UCSD-AML1 (cell line): ENCODE measurements around the gene KLF11.

Experiments
- DNase-seq: peaks from one replicate; lab custom pipeline; 2025; ENCODE audit not compliant: unreplicated experiment; lab: John Stamatoyannopoulos, UW

KLF11 gene

DNA sequence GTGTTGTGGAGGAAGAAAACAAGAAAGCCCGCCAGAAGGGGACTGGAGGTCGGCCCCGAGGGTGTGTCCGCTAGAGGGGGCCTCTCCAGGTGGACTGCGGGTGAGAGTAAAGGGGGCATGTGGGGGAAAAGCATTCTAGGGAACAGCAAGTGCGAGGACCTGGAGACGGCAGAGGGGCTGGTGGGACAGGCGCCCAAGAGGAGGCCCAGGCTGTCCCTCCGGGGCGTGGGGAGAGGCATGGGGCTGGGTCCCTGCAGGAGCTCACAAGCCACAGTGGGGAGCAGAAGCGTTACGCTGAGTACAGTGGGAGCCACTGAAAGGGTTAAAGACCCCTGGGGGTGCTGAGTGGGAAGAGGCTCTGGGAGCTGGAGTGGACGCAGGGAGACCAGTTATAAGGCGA lies 1.6 kb upstream of the KLF11 start:
- DNase-seq = no peak

DNA sequence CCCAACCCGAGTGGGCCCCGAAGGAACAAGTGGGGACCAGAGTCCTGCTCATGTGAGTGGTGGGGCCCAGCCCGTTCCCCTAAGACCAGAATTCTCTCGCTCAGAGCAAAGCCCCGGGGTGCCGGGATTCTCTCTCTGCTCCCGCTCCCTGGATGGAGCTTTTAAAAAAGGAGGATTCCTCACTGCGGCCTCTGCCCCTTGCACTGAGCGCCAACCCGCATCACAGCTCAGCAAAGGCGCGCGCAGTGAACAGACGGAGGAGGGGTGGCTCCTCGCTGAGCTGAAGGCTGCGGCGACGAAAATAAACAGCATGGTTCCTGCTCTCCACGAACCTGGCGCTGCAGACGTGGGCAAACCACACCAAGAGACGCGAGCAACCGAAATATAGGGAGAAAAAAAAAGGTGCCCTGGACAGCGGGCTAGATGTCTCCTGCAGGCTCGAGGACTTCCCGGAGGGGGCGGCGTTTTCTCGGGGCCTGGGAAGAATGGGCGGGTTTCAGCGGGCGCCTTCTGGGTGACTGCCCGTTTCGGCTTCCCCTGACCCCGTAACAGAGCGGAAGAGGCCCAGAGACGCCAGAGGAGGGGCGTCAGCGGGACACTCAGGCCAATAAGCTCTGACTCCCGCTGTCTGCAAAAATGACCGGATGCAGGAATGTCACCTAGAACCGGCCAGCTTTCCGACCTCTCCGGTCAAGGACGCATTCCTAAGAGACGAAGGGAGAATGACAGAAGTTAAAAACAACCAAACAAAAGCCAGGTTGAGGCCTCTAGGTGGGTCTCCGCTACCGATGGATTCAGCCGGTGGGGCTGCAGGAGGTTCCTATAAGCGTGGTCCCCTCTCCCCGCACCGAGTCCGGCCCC lies 819 bp upstream of the KLF11 start:
- DNase-seq = no peak

DNA sequence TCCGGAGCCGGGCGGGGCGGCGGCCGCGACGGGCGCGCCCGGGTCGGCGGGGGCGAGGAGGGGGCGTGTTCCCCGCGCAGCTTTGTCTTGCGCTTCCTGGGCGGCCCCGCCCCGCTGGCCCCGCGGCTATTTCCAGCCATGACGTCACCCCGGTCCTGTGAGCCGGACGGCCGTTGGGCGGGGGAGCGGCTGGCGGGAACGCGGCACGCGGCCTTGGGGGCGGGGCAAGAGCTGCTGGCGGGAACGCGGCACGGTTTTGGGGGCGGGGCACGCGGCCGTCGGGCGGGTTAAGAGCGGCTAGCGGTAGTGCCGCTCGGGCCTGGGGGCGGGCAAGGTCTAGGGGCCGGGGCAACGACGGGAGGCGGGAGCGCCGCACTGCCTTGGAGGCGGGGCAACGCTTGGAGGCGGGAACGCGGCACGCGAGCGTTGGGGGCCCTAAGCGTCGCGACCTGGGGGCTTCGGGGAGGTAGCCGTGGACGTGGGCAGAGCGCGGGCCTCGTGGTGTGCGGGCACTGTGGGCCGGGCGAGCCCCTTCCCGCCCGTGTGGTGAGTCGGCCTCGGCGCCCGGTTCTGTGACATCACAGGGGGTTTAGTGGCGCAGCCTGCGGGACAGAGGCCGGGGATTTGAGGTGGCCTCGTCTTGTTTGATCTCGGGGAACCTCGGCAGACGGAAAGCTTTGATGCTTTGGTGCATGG lies 704 bp downstream of the KLF11 start:
- DNase-seq = peak; percentile 49

DNA sequence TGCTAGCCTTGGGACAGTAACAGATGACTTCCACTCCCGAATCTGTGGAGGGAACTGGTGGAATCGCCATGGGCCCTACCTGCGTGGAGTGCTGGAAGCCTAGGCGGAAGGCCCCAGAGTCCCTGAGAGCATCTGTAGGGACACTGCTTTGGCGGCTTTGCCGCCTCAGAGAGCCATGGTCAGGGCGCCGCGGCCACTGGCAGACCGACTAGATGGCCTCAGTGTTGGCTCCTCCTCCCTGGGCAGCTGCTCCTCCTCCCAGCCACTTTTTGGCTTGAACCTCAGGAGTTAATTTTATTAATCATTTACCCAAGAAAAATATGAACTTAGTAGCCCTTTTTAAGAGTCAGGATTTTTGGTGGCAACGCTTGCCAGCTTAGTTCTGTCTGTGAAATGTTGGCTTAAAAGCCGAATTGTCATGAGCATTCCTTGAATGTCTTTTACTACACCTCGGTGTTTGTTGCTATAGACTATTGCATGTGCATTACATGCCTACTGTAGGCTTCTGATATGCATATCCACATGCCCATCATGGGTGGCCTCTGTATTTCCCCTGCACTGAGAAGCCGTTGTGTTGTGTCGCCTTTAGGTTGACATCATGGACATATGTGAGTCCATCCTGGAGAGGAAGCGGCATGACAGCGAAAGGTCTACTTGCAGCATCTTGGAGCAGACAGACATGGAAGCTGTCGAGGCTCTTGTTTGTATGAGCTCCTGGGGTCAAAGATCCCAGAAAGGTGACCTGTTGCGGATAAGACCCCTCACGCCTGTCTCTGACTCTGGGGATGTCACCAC lies 2.4 kb downstream of the KLF11 start:
- DNase-seq = no peak

DNA sequence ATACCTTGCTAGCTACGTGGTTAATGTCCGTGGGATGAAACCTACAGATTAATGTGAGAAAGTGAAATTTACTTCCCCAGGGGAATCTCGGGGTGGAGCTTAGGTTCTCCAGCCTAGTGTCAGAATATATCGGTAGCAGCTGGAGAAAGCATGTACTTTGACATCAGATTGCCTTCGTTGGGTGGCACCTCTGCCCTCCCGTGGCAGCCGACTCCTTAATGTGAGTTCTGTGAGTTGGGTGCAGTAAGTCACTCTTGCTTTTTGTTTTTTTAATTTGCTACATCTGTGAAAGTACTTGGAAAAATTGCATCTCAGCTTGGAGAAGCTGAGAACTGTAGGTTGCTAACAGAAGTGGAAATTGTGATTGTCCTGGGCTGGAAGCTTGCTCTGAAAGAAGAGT lies 3.6 kb downstream of the KLF11 start:
- no peak for DNase-seq

DNA sequence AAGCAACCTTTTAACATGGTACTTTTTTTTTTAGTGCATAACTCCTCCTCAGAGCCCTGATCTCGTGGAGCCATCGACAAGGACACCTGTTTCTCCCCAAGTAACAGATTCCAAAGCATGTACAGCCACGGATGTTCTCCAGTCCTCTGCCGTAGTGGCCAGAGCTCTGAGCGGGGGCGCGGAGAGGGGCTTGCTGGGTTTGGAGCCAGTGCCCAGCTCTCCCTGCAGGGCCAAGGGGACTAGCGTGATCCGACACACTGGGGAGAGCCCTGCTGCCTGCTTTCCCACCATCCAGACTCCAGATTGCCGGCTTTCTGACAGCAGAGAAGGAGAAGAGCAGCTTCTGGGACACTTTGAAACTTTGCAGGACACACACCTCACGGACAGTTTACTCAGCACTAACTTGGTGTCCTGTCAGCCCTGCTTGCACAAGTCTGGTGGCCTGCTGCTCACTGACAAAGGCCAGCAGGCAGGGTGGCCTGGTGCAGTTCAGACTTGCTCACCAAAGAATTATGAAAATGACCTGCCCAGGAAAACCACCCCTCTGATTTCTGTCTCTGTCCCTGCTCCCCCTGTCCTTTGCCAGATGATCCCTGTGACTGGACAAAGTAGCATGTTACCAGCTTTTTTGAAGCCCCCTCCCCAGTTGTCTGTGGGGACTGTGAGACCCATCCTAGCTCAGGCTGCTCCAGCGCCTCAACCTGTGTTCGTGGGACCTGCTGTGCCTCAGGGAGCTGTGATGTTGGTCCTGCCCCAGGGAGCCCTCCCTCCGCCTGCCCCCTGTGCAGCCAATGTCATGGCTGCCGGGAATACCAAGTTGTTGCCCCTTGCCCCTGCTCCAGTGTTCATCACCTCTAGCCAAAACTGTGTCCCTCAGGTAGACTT lies 4.5 kb downstream of the KLF11 start:
- no peak for DNase-seq

DNA sequence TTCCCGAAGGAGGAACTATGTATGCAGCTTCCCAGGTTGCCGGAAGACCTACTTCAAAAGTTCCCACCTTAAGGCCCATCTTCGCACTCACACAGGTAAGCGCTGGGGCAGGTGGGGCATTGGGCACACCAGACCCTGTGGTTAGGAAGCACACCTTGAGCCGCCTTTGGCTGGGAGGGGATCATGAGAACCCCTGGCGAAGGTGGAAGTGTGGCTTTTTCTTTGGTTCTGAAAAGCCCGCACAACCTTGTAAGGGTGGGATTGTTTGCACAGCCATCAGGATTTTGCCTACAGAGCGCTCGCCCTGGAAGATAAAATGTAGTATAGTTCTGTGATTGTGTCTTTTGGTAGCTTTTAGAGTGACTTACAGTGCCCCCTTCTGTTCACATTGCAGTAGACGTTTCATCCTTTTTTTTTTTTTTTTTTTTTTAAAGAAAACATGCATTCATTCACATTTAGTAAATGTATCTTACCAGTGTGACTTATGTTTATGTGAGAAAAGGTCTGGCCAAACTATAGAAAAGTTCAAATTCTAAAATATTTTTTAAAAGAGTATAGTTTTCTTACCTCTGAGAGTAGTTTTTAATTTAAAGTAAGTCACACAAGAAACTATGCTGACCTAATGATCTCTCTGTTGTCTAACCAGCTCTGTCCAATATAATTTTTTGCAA lies 5.3 kb downstream of the KLF11 start:
- no peak for DNase-seq

DNA sequence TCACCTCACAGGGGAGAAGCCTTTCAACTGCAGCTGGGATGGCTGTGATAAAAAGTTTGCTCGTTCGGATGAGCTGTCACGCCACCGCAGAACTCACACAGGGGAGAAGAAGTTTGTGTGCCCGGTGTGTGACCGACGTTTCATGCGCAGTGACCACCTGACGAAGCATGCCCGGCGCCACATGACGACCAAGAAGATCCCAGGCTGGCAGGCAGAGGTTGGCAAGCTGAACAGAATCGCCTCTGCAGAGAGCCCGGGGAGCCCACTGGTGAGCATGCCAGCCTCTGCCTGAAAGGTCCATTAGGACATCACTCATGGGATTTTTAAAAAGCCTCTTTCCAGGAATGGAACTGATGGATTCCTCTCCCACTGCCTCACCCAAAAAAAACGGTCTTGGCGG lies 8.9 kb downstream of the KLF11 start:
- DNase-seq = no peak

DNA sequence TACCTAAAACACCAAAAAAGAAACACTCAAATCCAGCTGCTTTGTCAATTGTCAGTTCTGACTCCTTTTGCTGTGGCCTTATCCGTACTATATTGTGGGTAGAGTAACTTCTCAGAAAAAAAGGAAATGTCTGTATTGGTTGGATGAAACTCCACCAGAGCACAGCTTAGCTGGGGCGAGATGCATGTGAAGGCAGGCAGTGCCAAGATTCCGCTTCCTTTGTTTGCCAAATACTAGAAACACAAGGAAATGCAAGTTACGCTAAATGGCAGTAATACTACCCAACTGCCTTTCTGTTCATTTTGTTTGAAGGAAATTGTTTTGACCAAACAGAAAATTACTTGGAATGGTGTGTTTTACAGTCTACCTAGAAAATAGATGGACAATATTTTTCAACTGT lies 10.0 kb downstream of the KLF11 start:
- DNase-seq = no peak

DNA sequence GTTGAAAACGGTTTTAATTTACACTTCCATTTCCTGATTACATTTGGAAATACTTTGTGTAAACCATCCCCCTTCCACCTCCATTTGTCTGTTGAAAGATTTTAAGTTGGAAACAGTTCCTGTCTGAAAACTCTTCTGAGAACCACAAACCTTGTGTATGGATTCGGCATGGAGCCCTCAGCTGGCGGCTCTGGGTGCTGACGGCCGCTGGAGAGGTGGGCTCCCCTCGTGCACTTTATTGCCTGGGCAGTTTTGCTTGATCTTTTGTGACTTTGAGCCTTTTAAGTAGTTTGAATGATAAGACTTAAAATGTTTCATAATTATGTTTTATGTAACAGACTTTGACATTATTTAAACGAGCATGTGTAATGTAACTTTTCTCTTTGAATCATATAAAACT lies 11.1 kb downstream of the KLF11 start:
- DNase-seq = no peak

DNA sequence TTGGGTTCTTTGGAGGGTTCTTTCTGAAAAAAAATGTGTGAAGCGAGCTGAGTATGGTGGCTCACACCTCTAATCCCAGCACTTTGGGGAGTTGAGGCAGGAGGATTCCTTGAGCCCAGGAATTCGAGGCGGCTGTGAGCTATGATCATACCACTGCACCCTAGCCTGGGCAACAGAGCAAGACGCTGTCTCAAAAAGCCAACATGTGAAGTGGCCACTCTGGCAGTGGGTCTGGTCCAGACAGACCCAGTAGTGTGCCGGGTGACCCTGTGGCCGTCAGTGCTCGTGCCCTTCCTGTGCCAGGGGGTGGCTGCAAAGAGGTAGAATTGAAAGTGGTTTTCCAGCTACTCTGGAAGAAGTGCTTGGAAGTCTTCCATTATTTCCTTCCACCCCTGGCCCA lies 11.6 kb downstream of the KLF11 start:
- no peak for DNase-seq

DNA sequence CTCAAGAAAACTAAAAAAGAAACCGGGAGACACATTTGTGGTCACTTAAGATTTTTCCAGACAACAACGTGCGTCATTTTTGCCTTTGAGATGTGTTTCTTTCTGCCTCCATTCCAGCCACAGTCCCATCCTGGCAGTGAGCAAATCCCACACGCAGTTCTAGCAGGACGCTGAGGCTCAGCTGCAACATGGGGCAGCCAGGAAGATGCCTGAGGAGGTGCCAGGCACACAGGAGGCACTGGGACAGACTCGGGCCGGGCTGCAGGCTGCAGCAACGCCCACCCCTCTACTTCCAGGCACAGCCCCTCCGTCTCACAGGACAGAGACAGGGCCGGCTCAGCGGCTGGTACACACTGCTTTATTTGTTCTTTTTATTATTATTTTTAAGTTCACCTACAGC lies 13.1 kb downstream of the KLF11 start:
- no peak for DNase-seq

DNA sequence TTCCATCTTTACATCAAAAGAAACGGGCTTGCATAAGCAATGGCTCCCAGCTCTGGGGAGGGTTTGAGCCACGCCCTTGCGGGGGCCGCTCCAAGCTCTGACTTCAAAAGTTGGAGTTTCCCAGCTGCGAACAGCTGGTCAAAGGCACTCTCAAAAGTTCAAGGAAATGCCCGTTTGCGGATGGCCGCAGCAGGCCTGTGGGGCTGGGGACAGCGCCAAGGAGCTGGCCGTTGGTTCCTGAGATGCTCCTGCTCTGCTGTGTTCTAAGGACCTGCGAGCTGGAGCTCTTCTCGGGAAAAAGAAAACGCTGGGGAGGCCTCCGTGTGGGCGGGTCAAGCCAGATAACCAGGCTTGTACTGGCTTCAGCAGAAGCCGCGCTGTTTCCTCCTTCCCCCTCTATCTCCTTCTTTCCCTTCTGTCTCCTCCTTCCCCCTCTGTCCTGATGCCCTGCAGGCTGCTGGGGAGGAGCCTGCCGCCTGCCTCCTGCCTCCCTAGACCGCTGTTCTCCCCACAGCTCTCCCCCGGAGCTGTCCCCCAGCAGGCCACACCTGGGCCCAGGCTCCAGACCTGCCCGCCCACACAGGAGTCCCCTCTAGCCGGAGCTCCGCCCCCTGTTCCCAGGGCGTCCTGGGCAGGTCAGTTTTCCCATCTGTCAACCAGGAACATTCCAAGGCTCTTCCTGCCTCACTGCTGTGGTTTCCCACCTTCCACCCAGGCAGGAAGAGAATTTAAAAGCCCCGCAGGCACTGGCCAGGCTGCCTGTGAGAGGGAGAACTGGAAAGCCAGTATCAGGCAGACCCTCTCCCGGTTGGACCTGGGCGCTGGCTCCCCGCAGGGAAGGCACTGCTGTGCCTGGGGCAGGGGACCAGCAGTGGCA lies 14.1 kb downstream of the KLF11 start:
- DNase-seq = no peak

DNA sequence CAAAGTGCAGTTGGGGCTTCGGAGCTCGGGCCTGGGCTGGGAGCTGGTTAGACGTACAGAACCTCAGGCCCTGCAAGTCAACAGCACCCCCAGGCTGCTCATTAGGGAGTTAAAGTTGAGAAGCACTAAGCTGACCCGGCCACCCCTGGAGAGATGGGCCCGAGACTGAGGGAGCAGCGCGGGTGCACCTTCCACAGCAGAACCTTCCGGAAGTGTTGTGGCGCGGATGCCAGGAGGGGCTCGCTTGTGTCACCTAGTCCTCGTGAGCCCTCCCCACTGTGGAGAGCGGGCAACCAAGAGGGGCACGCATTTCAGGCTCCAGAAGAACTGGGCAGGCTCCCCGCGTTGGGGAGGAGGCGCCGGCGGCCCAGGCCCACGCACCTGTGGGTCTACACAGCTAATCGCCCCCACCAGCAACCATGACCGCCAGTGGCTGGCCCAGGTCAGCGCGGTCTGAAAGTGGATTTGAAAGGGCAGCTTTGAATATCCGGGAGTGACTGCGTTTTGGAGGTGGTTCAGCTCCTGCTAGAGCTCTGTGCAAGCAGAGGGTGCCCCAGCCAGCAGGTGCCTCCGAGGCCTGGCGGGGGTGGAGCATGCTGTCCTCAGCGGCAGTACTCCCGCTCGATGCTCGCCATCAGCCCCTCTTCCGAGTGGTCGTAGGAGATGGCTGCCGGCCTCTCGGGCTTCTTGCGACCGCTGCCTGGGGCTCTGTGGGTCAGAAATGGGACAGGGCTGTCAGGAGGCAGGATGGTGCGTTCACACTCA lies 15.1 kb downstream of the KLF11 start:
- DNase-seq = no peak

DNA sequence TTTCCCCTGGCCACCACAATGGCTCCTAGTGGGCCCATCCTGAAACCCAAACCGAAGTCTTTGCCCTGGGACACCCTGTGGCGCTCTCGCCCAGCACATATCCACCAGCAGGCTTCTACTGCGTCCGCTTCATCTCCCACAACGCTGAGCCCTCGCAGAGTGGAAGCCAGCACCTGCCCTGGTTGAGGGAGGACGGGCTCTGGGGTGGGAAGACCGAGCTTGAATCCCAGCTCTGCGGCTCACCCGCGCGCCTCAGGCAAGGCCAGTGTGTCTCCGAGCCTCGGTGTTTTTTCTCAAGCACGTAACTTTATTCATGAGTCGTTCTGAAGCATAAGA lies 15.6 kb downstream of the KLF11 start:
- DNase-seq = no peak

DNA sequence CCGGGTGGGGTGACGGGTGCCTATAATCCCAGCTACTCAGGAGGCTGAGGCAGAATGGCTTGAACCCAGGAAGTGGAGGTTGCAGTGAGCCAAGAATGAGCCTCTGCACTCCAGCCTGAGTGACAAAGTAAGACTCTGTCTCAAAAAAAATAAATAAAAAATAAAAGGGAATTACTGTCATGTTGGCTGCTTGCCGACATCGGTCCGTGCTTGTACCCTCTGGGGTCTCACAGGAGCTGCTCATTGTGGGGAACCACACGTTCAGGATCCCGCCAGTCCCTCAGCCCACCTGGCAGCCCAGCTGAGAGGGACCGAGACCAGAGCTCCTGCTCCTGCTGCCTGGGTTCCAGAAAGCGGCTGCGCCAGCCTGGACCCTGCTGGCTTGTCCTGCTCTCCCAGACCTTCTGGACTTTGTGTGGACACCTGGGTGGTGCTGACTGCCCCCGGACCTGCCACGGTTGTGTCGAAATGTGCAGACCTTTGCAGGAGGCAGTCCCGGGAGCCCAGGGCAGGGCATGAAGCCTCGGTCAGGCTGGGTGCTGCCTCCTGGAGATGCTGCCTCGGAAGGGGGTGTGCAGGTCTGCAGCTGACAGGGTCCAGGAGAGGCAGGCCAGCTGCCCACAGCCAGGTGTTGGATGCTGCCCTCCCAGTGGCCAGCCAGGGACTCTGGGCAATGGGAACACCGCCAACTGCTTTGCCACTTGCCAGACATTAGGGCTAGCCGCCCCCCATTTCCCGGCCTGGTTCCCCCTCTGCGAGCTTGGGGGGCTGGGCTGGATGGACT lies 16.4 kb downstream of the KLF11 start:
- no peak for DNase-seq

DNA sequence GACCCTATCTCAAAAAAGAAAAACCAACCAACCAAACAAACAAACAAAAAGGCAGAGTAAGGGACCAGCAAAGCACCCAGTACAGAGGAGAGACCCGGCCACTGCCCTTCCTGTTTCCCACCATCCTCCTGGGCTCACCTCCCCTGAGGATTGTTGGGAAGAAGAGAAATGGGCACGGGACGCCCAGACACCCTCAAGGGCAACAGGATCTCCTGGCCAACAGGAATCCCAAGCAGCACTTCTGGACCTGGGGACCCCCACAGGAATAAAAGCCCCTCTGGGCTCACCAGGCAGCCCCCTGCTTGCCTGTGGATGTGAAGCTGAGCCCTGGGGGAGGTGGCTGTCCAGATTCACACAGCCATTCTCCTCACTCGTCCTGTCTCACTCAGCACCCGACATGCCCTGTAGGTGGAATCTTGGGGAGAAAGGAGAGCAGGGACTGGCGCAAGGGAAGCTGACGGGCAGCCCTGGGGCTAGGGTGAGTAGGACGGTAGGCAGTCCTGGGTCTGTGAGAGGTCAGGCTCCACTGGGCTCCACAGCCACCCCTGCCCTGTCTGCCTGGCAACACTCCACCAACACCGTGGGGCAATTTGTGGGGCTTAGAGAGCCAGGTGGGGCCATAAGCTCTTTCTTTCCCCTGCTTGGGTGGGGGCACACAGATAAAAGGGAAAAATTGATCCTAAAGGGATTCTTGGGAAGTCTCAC lies 18.0 kb downstream of the KLF11 start:
- no peak for DNase-seq
